Stomach smooth muscle (tissue), 2 donors: ENCODE data around the gene LPAR6.

ENCODE experiments used
- H3K27ac ChIP-seq: one replicate; pipeline ENCODE4 v1.7.0; 2013; ENCODE audit warnings: mild to moderate bottlenecking, low read length, inconsistent platforms
- H3K27me3 ChIP-seq, 2 donors: one replicate each; pipeline ENCODE4 v1.7.0; 2013; ENCODE audit warnings: low read length in 2 of 2; ENCODE audit not compliant: insufficient read depth in 2 of 2, control insufficient read depth in 1 of 2
- H3K36me3 ChIP-seq, 2 donors: one replicate each; pipeline ENCODE4 v1.7.0; 2013; ENCODE audit warnings: low read length in 2 of 2; ENCODE audit not compliant: control insufficient read depth in 2 of 2, insufficient read depth in 2 of 2
- H3K4me1 ChIP-seq: one replicate; pipeline ENCODE4 v1.7.0; 2013; ENCODE audit warnings: low read length; ENCODE audit not compliant: control insufficient read depth, insufficient read depth
- H3K4me3 ChIP-seq, 2 donors: one replicate each; pipeline ENCODE4 v1.7.0; 2013; ENCODE audit warnings: low read length in 2 of 2
- H3K9ac ChIP-seq, 2 donors: one replicate each; pipeline ENCODE4 v1.7.0; 2013; ENCODE audit warnings: low read length in 2 of 2, mild to moderate bottlenecking in 1 of 2
- H3K9me3 ChIP-seq, 2 donors: one replicate each; pipeline ENCODE4 v1.7.0; 2013; ENCODE audit warnings: low read length in 2 of 2; ENCODE audit not compliant: control insufficient read depth in 2 of 2
- donor health status: healthy.
- donor health status: Pancreatic carcinoma.

LPAR6 gene

DNA sequence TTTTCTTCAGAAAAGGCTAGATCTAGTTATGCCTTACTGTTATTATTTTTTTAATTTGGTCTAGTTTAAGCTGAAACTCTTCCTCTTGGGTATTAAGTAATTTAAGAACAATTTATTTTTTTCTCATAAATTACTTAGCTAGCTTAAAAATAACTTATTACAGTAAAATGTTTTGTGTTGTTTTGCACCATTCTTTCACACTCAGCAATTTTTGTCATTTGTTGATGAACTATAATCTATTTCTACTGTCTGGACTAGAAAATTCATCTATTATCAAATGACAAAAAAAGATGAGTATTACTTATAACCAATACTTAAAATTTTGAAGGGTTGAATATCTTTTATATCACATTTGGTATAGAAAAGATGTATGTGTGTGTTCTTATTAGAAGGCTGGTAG lies 1.6 kb upstream of the LPAR6 start:
- Histone ChIP-seq H3K9ac (no peak overlapping the region), H3K36me3 (peaks cover 0 to 5% of the 10 kb centered on the region in 2 donors), H3K27ac (no peak overlapping the region), H3K9me3 (no peaks in the 10 kb centered on the region), H3K27me3 (no peaks in the 10 kb centered on the region), H3K4me3 (no peak overlapping the region), H3K4me1 (no peaks in the 10 kb centered on the region)

GRCh38 chr13:48411841-48412531 lies 927 bp downstream of the LPAR6 start:
- Histone ChIP-seq H3K4me1 (no peaks in the 10 kb centered on the region), H3K27ac (no peak overlapping the region), H3K9me3 (no peaks in the 10 kb centered on the region), H3K4me3 (peak overlapping the region; percentile 59 to 81), H3K36me3 (peaks cover 0 to 4% of the 10 kb centered on the region in 2 donors), H3K9ac (peak overlapping the region; percentile 30 to 43), H3K27me3 (no peaks in the 10 kb centered on the region)

DNA sequence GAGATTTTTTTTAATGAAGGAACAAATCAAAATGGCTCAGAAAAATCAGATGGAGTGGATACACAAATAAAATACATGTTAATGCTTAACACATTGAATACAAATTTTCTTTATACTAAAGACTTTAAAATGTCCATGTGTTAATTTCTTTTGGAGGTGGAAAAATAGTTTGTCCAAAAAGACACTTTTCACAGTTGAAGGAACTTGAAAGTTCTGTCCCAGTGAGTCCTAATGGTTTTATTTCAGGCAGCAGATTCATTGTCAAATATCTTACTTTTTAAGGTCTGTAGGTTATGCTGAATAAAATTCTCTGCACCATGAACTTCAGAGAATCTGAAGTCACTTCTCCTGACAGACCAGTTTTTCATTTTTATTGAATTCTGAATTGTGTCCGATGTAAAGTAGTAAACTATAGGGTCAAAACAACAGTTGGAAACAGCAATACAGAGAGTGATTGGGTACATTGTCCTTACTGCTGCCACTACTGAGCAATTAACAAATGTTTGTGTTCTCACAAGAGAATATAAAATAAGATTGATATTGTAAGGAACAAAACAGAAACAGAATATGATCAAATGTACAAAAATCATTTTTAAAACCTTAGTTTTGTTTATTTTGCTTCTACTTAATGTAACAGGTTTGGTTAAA lies 1.6 kb downstream of the LPAR6 start:
- H3K4me1 ChIP-seq, result no peaks in the 10 kb centered on the region
- H3K4me3 ChIP-seq, result peak overlapping the region; percentile 59 to 81
- H3K9ac ChIP-seq, result peak overlapping the region in 1 of 2 donors; percentile 43
- no peaks in the 10 kb centered on the region for H3K27me3 ChIP-seq
- H3K9me3 ChIP-seq, result no peaks in the 10 kb centered on the region
- H3K36me3 ChIP-seq, result peaks cover 0 to 2% of the 10 kb centered on the region in 2 donors
- no peak overlapping the region for H3K27ac ChIP-seq

DNA sequence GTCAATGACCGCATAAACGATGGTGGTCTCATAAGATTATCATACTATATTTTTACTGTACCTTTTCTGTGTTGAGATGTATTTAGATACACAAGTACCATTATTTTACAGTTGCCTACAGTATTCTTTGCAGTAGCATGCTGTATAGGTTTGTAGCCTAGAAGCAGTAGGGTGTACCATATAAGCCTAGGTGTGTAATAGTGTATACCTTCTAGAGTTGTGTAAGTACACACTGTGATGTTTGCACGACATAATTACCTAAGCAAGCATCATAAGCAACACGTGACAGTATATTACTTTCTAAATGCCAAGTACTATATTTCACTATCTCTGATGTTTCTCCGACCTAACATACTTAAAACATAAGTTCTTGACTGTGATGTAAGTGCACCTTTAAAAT lies 2.7 kb downstream of the LPAR6 start:
- H3K9ac ChIP-seq, result no peak overlapping the region
- H3K36me3 ChIP-seq, result no peaks in the 10 kb centered on the region
- no peaks in the 10 kb centered on the region for H3K9me3 ChIP-seq
- H3K4me1 ChIP-seq, result no peaks in the 10 kb centered on the region
- H3K4me3 ChIP-seq, result peak overlapping the region; percentile 24
- H3K27ac ChIP-seq, result no peak overlapping the region
- no peaks in the 10 kb centered on the region for H3K27me3 ChIP-seq

- no peaks in the 10 kb centered on the region for H3K27me3 ChIP-seq
- H3K4me3 ChIP-seq, result no peak overlapping the region
- H3K9me3 ChIP-seq, result no peaks in the 10 kb centered on the region
- no peak overlapping the region for H3K9ac ChIP-seq
- no peaks in the 10 kb centered on the region for H3K4me1 ChIP-seq
- no peak overlapping the region for H3K27ac ChIP-seq
- H3K36me3 ChIP-seq, result no peaks in the 10 kb centered on the region
Observed at GRCh38 chr13:48405875-48406274, 7.0 kb downstream of the LPAR6 start.

- no peaks in the 10 kb centered on the region for H3K9me3 ChIP-seq
- H3K4me1 ChIP-seq, result no peaks in the 10 kb centered on the region
- no peak overlapping the region for H3K9ac ChIP-seq
- no peak overlapping the region for H3K4me3 ChIP-seq
- H3K27me3 ChIP-seq, result no peaks in the 10 kb centered on the region
- H3K36me3 ChIP-seq, result no peaks in the 10 kb centered on the region
- H3K27ac ChIP-seq, result no peak overlapping the region
Observed at GRCh38 chr13:48404952-48405351, 8.0 kb downstream of the LPAR6 start.

- Histone ChIP-seq H3K9ac (no peak overlapping the region), H3K9me3 (no peaks in the 10 kb centered on the region), H3K27me3 (no peaks in the 10 kb centered on the region), H3K36me3 (no peaks in the 10 kb centered on the region), H3K27ac (no peak overlapping the region), H3K4me1 (no peaks in the 10 kb centered on the region), H3K4me3 (no peak overlapping the region)
Observed at GRCh38 chr13:48403913-48404312, 9.0 kb downstream of the LPAR6 start.

- no peaks in the 10 kb centered on the region for H3K27me3 ChIP-seq
- H3K4me1 ChIP-seq, result no peaks in the 10 kb centered on the region
- no peak overlapping the region for H3K27ac ChIP-seq
- peak overlapping the region in 1 of 2 donors; percentile 31 for H3K9ac ChIP-seq
- no peaks in the 10 kb centered on the region for H3K36me3 ChIP-seq
- no peak overlapping the region for H3K4me3 ChIP-seq
- H3K9me3 ChIP-seq, result no peaks in the 10 kb centered on the region
Observed at GRCh38 chr13:48403151-48403631, 9.7 kb downstream of the LPAR6 start.

GRCh38 chr13:48402325-48402932 lies 10.5 kb downstream of the LPAR6 start:
- no peaks in the 10 kb centered on the region for H3K27me3 ChIP-seq
- no peaks in the 10 kb centered on the region for H3K36me3 ChIP-seq
- no peaks in the 10 kb centered on the region for H3K9me3 ChIP-seq
- H3K9ac ChIP-seq, result no peak overlapping the region
- H3K4me3 ChIP-seq, result no peak overlapping the region
- H3K4me1 ChIP-seq, result no peaks in the 10 kb centered on the region
- H3K27ac ChIP-seq, result no peak overlapping the region

DNA sequence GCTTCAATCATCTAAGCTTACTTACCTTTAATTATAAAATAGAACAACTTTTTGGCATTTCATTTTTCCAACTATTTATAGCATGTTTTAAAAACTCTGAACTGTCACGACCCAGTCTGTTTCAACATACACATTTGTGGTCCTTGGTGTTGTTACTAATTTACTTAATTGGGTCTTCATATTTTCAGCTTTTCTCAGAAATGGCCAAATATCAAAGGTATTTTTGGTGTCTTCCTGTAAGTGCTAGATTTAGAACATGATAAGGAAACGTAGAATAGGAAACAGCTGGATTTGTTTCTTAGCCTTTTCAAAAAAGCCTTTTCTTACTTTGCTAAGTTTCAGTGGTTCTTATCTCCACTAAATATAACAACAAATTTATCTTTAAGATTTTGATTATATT lies 11.4 kb downstream of the LPAR6 start:
- Histone ChIP-seq H3K27me3 (no peaks in the 10 kb centered on the region), H3K9me3 (no peaks in the 10 kb centered on the region), H3K4me3 (no peak overlapping the region), H3K4me1 (no peaks in the 10 kb centered on the region), H3K9ac (no peak overlapping the region), H3K27ac (no peak overlapping the region), H3K36me3 (no peaks in the 10 kb centered on the region)

DNA sequence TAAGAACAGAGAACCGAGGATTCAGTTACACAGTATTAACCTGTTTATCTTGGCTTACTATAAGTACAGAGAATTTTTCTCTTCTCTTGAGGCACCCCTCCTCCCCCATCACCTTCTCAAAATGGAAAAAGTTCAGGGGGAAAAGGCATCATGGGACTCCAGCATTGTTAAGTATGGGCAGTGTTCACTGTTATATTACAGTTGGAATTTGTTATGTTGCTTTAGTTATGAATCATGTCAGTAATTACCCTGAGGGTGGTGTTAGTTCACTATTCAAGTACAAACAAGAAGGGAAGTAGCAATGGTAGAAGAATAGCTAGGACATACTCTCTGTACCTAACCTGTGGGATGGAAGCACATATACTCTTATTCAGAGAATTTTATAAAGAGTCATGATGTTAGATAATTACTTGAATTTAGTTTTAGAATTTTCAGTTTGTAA lies 12.0 kb downstream of the LPAR6 start:
- Histone ChIP-seq H3K4me3 (no peak overlapping the region), H3K9me3 (no peaks in the 10 kb centered on the region), H3K9ac (no peak overlapping the region), H3K36me3 (no peaks in the 10 kb centered on the region), H3K27me3 (no peaks in the 10 kb centered on the region), H3K4me1 (no peaks in the 10 kb centered on the region), H3K27ac (no peak overlapping the region)
